Measurements from ENCODE around the gene SARDH. TPM values are rescaled to one million over a fixed set of nuclear protein-coding genes. Genes with fewer than 3 reads are reported as not detected.

Gene SARDH
- total RNA-seq, 1 experiment from 2014 or later, result 5.3 TPM

- Mint-ChIP-seq H3K36me3 (ENCODE audit: insufficient read depth in 1 of 3, low read depth in 3 of 3) (no peaks in the 10 kb centered on the region), H3K4me3 (no peak overlapping the region; a peak in 1 of 5 replicates), H3K9me3 (no peaks in the 10 kb centered on the region), H3K4me1 (peaks cover 20 to 27% of the 10 kb centered on the region in 2 experiments), H3K27me3 (ENCODE audit: low read depth) (peaks cover 5% of the 10 kb centered on the region), H3K27ac (no peak overlapping the region)
- H3K18ac ChIP-seq (ENCODE audit: insufficient read length, low read depth, low read length), result no peak overlapping the region
- H3K14ac ChIP-seq (ENCODE audit: insufficient read depth, low read length), result no peak overlapping the region
- H2AFZ ChIP-seq (ENCODE audit: low read length), result no peak overlapping the region
- H2AK5ac ChIP-seq (ENCODE audit: insufficient read length, low read length), result no peak overlapping the region
- DNase-seq, result no peak
- H3K27me3 ChIP-seq (ENCODE audit: insufficient read depth, low read length), result no peaks in the 10 kb centered on the region
- H4K5ac ChIP-seq (ENCODE audit: insufficient read length, low read depth, low read length), result no peak overlapping the region
- no peak for TF ChIP-seq CTCF (conservative IDR thresholded peaks at IDR 0.05)
- H3K9ac ChIP-seq (ENCODE audit: extremely low read depth, insufficient read length, low read length), result no peak overlapping the region
- no peak overlapping the region for H2BK20ac ChIP-seq (ENCODE audit: low read depth, low read length, poor library complexity, severe bottlenecking)
- H3K79me1 ChIP-seq (ENCODE audit: insufficient read depth, low read depth, low read length, poor library complexity, severe bottlenecking), result no peaks in the 10 kb centered on the region
- no peak overlapping the region for H2BK15ac ChIP-seq (ENCODE audit: low read depth, low read length)
- no peak overlapping the region for H2BK120ac ChIP-seq (ENCODE audit: low read depth, low read length, poor library complexity, severe bottlenecking)
- no peak overlapping the region for H3K23ac ChIP-seq (ENCODE audit: insufficient read length, low read depth, low read length)
- H2BK12ac ChIP-seq (ENCODE audit: insufficient read length, low read depth, low read length), result no peak overlapping the region
- no peaks in the 10 kb centered on the region for H3K9me3 ChIP-seq (ENCODE audit: control insufficient read depth, low read depth, low read length)
- H3K27ac ChIP-seq (ENCODE audit: insufficient read length, low read depth, low read length), result no peak overlapping the region
- H3K4ac ChIP-seq (ENCODE audit: low read depth, low read length), result no peak overlapping the region
- no peak overlapping the region for H3T11ph ChIP-seq (ENCODE audit: low read length)
- H3K56ac ChIP-seq (ENCODE audit: insufficient read length, low read depth, low read length), result no peak overlapping the region
- H3K23me2 ChIP-seq (ENCODE audit: insufficient read length, low read depth, low read length, poor library complexity, severe bottlenecking), result no peaks in the 10 kb centered on the region
- H2BK5ac ChIP-seq (ENCODE audit: insufficient read length, low read length), result no peak overlapping the region
- H4K91ac ChIP-seq (ENCODE audit: insufficient read length, low read depth, low read length), result no peak overlapping the region
- H3K79me2 ChIP-seq (ENCODE audit: insufficient read depth, low read length), result no peaks in the 10 kb centered on the region
- no CpG with 5 or more reads among the region's 13 CpGs for WGBS (ENCODE audit: extremely low coverage, insufficient read length, low lambda C conversion rate)
- no peak overlapping the region for H4K8ac ChIP-seq (replicated peaks; ENCODE audit: insufficient read length, low read depth, low read length)
- H3K4me2 ChIP-seq (ENCODE audit: insufficient read depth, insufficient read length, low read length), result no peak overlapping the region
- no peaks in the 10 kb centered on the region for H4K20me1 ChIP-seq (ENCODE audit: control insufficient read depth, insufficient read depth, insufficient read length)
- no peaks in the 10 kb centered on the region; the same call in 1 of the 2 replicates for H3K4me1 ChIP-seq (ENCODE audit: insufficient read depth, low read length)
These were observed 97.4 kb downstream of the SARDH start for GRCh38 chr9:133640580-133641395.

Data from H9 (cell line).